HG03066 (cell line): ENCODE results near the gene TSPAN5.
A peak's percentile ranks its signal among the peaks of the same experiment; 100 is the strongest.

Experiments
- ATAC-seq: cut with Tn5 transposase; IDR thresholded peaks from one replicate; pipeline ENCODE4 v1.9.1; 2021; ENCODE audit warnings: low read depth; ENCODE audit not compliant: unreplicated experiment

Gene TSPAN5

DNA sequence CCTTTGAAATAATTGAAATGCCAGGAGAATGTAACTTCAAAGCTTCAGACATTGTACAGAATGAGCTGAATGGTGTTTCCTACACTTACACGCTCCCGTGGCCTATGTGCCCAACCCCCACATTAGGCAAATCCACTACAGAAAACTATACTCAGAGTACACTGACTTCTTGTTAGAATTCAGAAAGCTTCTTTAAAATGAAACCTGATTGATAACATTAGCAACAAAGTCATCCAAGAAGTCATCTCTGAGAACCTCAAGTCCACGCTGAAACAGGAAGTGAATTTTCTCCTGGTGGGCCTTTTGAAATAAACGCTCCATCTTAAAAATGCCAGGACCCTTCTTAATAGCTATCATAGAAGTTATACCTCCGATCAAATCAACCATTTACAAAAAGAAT lies 136.3 kb downstream of the TSPAN5 start:
- ATAC-seq, result no peak

DNA sequence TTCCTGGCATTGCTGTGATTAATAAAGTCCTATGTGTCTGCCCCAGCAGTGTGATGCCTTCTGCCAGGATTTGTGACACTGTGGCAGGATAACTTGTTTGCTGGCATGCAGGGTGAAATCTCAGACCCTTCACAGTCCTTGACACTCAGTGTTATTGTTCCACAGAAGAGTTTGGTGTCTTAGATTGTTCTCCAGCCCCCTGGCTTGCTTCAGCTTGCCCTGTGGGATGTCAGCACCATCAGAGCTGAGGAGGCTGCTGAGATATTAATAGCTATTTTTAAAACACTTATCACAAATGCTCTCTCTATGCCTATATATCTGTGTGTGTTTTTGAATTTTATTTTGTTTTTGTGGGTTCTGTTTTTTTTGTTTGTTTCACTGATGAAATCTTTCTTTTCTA lies 136.9 kb downstream of the TSPAN5 start:
- no peak for ATAC-seq

DNA sequence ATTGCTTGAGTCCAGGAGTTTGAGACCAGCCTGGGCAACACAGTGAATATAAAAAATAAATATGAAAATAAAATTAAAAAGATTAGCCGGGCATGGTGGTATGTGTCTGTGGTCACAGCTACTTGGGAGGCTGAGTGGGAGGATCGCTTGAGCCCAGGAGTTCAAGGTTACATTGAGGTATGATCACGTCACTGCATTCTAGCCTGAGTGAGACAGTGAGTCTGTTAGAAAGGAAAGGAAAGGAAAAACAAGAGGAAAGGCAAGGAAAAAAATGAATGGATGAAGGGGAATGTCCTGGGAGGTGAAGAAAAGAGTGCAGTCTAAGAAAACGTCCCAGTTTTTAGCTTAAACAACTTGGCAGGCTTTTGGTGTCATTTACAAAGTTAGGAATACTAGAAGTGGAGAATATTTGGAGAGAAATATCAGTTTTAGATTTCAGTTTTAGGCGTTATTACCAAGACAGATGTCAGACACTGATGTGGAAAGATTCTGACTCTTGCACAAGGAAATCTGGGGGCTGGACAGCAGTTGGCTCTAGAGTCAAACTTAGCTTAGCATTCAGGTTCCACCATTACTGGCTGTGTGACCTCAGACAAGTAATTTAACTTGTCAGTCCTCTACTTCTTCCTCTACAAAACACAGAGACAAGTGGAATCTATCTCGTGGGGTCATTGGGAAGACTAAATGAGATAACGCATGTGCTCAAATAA lies 139.0 kb downstream of the TSPAN5 start:
- no peak for ATAC-seq

DNA sequence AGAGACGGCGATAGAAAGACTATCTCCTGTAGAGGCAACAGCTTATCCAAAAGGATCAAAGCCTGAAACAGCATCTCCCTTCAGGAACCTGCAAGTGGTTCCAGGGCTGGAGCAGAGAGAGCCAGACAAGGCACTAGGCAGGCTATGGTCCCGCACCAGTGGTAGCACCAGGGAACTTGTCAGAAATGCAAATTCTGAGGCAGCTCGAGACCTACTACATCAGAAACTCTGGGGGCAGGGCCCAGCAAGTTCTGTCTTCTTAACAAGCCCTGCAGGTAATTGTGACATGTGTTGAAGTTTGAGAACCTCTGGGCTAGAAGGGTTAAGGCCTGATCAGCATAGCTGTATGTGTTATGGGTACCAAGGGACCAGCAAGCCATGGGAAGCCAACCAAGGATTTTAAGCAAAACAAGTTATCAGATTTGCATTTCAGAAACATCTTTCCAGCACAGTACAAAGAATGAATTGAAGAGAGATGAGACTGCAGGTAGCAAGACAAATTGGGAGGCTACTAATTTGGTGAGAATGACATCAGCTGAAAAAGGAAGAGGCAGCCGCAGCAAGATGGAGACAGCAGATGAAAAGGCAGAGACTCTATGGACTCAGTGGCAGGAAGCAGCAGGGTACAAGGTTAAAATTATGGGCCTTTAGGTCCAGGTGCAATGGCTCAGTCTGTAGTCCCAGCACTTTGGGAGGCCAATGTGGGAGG lies 139.7 kb downstream of the TSPAN5 start:
- ATAC-seq, result peak; percentile 93

DNA sequence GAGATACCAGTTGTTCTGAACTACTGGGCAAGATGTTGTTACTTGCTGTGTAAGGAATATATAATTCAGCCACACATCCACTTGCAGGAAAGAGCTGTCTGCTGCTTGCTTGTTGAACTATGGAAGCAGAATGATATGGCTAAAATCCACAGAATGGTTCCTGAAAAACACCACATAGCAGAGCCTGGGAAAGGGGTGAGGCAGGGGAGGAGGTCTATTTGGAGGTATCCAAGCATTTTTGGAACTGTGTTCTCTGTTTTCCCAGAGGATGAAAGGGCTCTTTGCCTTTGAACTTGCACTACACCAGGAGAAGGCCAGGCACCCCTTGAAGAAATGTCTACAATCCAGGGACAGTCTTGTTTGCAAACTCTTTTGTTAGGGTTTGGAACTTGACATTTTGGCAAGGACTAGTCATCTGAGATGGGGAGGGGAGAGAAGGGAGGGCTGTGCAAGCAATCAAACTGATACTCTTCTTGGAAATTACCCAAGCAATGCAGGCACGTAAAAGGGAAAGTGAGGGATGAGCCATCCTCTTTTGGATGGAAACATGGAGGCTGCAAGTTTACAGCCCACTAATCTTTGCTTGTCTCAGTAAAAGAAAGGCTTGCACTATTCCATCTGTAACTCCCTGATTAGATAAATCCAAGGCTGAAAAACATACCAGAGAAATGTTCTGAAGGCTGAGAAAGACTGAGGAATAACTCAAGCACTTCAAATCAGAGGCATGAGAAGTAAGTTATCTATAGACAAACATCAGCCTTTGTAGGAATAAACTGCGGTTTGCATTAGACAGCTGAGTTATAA lies 141.0 kb downstream of the TSPAN5 start:
- ATAC-seq, result no peak

DNA sequence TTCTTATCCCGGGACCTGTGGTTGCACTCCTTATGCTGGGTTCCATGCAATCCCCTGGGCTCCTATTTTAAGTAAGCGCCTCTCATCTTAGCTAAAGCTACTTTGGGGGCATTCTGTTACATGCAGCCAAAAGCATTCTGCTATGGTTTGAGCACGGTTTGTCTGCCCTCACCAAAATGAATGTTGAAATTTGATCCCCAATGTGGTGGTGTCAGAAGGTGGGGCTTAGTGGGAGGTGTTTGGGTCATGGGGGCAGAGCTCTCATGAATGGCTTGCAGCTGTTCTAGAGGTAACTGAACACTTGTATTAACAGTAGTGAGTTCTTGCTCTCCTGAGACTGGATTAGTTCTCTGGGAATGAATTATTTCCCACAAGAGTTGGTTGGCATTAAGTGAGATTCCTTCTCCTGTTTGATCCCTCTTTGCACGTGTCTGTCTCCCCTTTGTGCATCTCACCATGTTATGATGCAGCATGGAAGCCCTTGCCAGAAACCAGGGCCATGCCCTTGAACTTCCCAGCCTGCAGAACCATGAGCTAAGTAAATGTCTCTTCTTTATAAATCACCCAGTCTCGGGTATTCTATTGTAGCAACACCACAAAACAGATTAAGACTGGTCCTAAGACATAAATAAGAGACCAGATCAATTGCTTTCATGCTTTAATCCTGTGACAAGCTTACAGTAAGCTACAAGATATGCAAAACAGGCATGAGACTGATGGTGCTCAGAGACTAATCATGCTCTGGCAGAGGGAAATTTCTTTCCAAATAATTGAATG lies 141.8 kb downstream of the TSPAN5 start:
- no peak for ATAC-seq

DNA sequence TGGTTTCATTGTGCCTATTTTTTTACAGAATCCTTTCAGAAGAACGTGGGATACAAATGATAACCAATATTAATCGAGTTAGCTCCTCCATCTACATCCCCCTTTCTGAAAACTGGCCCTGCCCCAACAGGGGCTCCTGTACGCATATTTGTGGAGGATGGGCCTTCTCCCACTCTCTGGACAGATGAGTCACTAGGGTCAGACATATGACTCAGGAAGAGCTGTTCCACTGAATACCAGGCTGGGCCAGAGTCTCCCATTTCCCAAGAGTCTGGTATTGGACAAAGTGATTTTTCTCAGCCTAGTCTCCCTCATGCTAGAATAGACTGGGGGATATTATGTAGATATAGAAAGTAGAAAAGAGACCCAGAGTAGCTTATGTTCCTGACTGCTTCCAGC lies 142.4 kb downstream of the TSPAN5 start:
- ATAC-seq, result no peak

GRCh38 chr4:98515470-98515809 lies 143.0 kb downstream of the TSPAN5 start:
- no peak for ATAC-seq

GRCh38 chr4:98514741-98515469 lies 143.5 kb downstream of the TSPAN5 start:
- no peak for ATAC-seq

DNA sequence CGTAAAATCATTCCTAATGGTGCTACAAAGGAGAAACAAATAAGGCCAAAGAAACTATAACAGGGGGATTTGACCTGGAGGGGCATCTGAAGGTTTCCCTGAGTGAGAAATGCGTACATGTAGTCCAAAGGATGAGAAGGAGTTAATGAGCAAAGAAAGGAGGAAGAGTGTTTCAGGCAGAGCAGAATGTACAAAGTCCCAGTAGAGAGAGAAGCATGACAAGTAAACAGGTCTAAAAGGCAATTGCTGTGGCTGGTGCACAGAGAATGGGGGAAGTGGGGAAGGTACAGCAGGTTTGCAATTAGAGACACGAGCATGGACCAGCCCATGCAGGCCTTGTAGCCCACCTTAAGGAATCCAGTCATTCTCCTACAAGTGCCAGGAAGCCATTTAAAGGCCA lies 145.5 kb downstream of the TSPAN5 start:
- ATAC-seq, result no peak

DNA sequence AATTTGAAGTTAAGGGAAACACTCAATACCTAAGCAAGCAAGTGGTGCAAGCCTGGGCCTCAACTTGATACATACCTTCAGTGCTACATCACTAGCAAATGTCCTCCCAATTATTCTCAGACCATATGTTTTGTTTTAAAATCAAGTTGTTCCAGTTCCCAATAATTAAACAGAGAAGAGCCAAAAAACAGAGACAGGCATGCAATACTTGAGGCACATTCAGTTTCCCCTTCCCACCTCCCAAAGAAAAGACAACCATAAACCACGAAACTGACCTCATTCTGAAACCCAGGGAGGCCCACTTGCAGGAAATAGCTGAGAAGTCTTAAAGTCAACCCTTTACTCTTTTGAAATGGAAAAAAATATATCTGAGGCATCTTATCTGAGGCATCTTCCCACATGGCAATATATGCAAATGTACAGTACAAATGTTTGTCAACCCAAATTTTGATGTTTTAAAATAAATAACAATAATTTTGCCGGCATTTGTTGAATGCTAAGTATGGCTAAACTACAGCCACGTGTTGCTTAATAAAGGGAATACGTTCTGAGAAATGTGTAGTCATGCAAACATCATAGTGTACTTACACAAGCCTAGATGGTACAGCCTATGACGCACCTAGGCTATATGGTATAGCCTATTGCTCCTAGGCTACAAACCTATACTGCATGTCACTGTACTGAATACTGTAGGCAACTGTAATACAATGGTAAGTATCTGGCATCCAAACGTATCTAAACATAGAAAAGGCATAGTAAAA lies 147.5 kb downstream of the TSPAN5 start:
- no peak for ATAC-seq

- no peak for ATAC-seq
Observed at GRCh38 chr4:98510340-98510739, 148.1 kb downstream of the TSPAN5 start.

DNA sequence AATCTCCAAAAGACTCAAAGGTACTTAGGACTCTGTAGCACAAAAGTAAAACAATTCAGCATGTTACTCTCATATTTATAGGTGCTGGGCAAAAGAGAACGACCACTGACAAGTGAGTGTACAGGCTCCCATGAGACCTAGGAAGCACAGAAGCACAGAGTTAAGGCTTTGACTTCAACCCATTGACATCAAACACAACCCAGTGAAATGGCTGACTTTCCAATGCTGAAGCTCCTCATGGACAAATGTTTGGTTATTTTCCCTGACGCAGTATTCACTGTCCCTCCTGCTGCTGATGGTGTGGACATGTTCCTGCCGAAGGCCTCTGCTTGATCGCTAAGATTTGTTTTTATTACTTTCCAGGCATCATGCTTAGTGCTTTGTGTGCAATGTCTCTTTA lies 148.7 kb downstream of the TSPAN5 start:
- ATAC-seq, result no peak

DNA sequence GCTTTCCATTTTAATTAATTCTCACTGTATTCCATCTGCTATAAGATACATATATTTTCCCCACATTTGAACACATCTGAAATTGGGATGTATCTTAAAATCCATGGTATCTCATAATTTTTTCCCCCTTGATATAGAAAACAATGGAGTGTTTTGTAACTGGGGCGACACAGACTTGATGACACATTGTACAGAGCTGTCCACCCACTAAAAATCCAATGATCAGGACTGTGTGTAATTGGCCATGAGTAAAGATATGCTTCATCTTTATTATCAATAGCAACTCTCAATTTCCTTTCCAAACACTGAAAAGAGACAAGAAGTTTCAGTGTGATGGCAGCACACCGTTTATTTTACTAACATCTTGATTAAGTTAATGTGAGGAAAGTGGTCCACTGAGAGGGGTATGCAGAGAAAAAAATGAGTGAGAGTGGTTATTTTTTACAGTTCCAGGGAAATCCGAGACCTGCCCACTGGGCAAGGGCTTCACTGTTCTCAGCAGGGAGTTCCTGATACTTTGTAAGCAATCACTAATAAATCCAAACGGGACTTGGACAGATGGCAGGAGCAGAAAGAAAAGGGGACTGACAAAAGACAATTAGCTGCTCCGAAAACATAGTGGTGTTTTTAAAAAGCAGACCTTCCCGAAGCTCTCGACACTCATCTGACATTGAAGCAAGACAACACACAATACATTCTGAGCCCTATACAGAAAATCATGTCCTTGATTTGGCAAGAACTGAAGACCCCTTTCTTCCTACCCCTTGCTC lies 149.4 kb downstream of the TSPAN5 start:
- no peak for ATAC-seq

DNA sequence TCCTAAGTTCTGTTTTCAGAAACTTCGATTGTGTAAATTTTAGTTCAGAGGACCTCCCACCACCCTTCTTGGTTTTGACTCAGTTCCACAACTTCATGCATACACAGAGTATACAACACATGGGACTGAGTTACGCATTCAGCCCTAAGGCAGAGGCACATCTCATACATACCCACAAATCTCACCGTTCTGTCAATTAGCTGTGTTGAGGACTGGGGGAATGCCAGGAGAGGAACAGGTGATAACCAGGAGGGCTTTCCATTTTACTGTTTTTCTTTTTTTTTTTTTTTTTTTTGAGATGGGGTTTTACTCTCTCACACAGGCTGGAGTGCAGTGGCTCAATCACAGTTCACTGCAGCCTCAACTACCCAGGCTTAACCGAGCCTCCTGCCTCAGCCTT lies 150.2 kb downstream of the TSPAN5 start:
- ATAC-seq, result no peak

DNA sequence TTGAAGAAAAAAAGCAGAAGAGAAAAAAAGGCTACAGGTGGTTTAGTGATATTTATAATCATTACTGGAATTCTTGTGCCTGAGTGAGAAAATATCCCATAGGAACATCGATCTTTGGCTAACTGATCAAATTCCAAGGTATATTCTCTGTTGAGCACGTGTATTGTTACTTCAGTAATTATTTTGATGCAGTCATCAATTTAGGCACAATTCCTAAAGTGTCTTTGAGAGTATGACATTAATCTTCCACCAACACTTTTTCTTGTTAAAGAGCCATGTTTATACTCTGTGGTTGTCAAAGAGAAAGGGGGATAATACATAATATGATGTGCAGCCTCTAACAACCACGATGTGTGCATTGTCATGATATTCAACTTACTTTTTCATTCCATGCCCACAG lies 151.1 kb downstream of the TSPAN5 start:
- no peak for ATAC-seq

DNA sequence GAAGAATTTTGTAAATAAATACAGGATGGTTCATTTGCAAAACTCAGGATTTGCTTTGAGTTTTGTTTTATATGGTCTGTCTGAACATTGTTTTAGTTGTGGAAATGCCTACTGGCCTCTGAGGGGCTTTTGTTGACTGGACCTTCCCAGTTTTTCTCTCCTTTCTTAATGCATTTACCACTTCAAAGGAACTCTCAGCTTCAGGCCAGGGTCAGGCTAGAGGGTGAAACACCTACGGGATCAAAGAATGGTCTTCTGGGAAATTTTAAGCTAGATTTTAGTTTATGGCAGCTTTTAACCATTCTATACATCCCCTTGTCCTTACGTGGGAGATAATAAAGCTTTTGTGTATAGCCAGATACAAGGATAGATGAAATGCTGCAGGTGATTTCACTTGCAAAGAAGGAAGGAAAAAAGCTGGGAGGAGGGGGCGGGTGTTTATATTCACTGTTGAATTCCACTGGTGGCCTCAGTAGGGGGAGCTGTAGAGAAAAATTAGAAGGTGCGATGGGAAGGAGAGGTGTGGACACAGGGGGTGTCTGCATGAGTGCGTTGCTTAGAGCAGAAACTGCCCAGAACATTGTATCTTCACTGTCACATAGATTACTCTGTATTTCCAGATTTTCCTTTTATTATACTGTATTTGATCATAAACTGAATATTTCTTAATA lies 151.8 kb downstream of the TSPAN5 start:
- ATAC-seq, result no peak

DNA sequence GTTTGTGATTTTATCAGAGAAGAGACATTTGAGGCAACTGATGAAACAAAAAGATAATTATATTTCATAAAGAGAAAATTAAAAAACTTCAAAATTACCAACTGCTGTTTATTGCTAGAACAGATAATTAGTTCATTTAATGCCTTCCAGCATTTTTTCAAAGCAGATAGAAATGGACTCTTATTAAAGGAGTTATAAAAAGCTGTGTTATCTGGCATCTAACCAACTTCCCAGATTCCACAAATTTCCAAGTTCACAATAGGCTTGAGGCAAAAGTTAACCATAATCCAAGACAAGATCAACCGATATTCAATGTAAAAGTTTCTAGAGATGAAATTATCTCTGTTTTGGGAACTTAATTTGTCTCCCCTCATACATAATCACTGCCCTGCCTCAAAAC lies 152.4 kb downstream of the TSPAN5 start:
- no peak for ATAC-seq
